NCI-H2196 treated with DMSO at 0.1 percent for 48 hours (cell line): ENCODE data around the gene KRT74.

Source experiments
- DNase-seq: peaks from one replicate; lab custom pipeline; 2025; ENCODE audit not compliant: unreplicated experiment; lab: John Stamatoyannopoulos, UW

The KRT74 gene

GRCh38 chr12:52575948-52576347 is 2.3 kb upstream of the KRT74 start:
- DNase-seq, result no peak

DNA sequence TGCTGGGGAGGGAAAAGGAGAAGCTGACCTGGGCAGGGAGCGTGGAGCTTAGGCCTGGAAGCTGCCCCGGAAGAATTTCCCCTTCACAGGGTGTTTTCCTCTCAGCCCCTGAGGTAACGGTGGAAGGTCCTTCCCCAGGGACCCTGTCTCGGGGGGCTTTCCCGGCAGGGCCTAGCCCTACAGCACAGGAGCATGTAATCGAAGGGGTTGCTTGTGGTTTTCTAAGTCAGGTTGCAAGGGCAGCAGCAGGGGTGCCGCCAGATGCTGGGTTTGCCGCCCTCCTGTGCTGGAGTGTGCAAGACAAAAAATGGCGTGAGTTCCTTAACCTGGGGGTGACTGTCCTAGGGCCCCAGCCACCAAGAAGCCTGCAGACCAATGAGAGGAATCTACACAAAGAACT is 1.6 kb upstream of the KRT74 start:
- DNase-seq, result no peak

- no peak for DNase-seq
Measured at GRCh38 chr12:52573306-52573705, 337 bp downstream of the KRT74 start.

DNA sequence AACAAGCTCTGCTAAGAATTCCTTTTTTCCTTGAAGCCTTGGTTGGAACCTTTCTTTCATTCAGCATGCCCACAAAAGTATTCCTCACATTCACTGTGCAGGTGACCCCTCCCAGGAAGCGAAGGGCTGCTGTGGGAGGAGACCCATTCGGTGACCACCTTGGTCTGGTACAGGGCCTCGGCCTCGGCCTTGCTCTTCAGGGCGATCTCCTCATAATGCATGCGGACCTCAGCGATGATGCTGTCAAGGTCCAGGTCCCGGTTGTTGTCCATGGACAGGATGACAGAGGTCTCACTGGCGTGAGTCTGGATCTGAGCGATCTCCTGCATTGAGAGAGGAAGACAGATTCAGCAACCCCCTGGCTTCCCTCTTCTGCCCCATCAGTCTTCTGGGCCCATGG is 3.1 kb downstream of the KRT74 start:
- no peak for DNase-seq

GRCh38 chr12:52568111-52568510 is 5.5 kb downstream of the KRT74 start:
- no peak for DNase-seq

GRCh38 chr12:52566847-52567291 is 6.8 kb downstream of the KRT74 start:
- DNase-seq, result no peak

DNA sequence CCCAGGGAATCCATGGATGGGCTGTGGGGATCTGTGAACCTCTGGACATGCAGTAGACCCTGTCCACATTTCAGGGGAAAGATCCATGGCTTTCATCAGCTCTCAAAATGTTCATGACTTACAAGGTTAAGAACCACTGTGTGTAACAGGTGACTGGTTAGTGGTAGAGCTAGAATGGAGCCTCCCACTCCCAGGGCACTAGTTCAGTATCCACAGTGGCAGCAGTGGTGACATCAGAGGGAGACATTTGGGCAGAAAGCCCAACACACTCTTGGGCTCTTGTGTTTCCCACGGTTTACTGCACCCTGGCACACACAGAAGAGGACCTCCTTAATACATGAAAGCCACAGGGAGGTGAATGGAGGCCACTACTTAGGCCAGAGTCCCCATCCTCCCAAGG is 9.1 kb downstream of the KRT74 start:
- DNase-seq, result no peak

DNA sequence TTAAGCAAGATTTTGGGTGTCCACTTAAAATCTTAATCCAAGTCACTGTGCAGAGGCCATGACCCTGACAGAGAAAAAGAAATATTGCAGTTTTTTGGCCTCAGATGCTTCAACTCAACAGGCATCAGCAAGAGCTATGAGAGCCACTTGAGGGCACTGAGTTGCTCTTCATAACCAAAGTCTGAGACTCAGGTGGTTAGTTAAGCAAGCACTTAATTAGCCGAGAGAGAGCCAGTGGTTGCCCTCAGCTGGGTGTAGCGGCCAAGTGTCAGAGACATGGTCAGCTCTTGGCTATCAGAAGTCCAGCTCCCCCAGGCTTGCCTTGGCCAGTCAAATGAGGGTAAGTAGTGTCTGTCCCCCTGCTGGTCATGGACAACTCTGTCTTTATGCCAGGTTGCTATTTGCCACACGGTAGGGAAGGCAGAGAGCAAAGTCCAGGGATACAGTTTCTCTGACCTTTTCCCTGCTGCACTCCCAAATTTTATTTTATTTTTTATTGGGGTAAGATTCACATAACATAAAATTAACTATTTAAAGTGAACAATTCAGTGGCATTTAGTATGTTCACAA is 11.7 kb downstream of the KRT74 start:
- DNase-seq, result no peak

- DNase-seq, result no peak
Measured at GRCh38 chr12:52559979-52560378, 13.7 kb downstream of the KRT74 start.

- DNase-seq, result no peak
Measured at GRCh38 chr12:52558781-52559445, 14.7 kb downstream of the KRT74 start.

- DNase-seq, result no peak
Measured at GRCh38 chr12:52557476-52557875, 16.2 kb downstream of the KRT74 start.

DNA sequence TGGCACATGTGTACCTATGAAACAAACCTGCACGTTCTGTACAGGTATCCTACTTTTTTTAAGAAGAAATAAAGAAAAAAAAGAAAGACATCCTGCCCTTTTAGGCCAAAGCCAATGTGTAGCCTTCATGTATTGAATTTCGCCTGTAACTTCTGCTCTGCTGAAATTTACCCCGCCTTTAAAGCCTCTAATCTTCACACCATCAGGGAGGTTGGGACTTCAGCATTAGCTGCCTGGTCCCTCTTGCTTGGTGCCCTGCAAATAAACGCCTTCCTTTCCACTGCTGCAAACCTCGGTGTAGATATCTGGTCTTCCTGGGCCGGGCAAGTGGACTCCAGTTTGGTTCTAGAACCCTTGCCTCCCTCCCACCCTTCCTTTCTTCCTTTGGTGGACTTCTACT is 18.1 kb downstream of the KRT74 start:
- DNase-seq, result no peak

- no peak for DNase-seq
Measured at GRCh38 chr12:52552681-52553195, 20.9 kb downstream of the KRT74 start, which contains the start of gene KRT71. Gene KRT71 (minus strand): TSS chr12:52553145. CDS start chr12:52553077, 68 bp downstream.

- DNase-seq, result no peak
Measured at GRCh38 chr12:52552055-52552454, 21.6 kb downstream of the KRT74 start.

DNA sequence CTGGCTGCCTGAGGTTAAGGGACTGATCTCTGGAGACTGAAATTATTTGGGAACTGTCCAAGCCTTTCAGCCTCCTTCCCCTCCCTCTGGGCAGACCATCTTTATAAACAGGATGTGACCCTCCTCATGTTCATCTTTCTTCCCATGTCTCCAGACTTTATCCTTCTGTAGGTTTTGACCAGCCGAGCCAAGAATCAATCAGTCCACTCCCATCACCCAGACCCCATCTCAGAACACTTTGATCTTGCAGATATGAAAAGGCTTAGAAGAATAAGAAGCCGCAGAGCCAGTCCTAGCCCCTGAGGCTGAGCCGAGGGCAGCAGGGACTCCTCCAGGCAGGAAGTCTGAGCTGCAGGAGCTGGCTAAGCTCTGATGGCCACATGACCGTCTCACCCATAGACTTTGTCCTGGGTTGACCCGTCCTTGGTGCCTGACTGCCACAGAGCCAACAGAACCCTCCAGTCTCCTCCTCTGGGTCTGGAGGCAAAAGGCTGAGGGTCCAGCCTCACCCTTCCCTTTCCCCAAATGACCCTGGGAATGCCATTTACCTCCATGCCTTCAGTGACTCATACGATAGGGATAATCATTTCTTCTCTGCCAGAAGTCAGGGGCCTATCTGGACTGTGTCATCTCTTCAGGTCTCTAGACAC is 22.3 kb downstream of the KRT74 start:
- no peak for DNase-seq

- no peak for DNase-seq
Measured at GRCh38 chr12:52546126-52546525, 27.5 kb downstream of the KRT74 start.

- no peak for DNase-seq
Measured at GRCh38 chr12:52543985-52544883, 29.4 kb downstream of the KRT74 start.

- DNase-seq, result no peak
Measured at GRCh38 chr12:52542785-52543318, 30.8 kb downstream of the KRT74 start.

- no peak for DNase-seq
Measured at GRCh38 chr12:52542157-52542556, 31.5 kb downstream of the KRT74 start.

GRCh38 chr12:52541709-52542108 is 31.9 kb downstream of the KRT74 start:
- no peak for DNase-seq

GRCh38 chr12:52540531-52540930 is 33.1 kb downstream of the KRT74 start:
- DNase-seq, result no peak
